ENCODE results near the gene CA9.

GRCh38 chr9:35666549-35666948 lies 7.2 kb upstream of the CA9 start:
- TF ChIP-seq POLR2A (IDR thresholded peaks at IDR 0.05) (no peak), CTCF (IDR thresholded peaks at IDR 0.05) (no peak)
